Fibroblast of mammary gland (primary cell): Measurements from ENCODE around the gene SH3GL2.

Experiments
- DNase-seq: peaks from one replicate; pipeline ENCODE4 v3.0.0-alpha.2; 2010; ENCODE audit warnings: low read depth
- H3K4me3 ChIP-seq: 2 replicates; pipeline ENCODE4 v1.5.1; 2011; ENCODE audit warnings: low read depth, mild to moderate bottlenecking, low read length, moderate library complexity; ENCODE audit not compliant: control insufficient read depth
- CTCF ChIP-seq: conservative IDR thresholded peaks from 2 replicates; pipeline ENCODE4 v1.5.1; 2011; ENCODE audit warnings: low read depth, low read length, inconsistent platforms; ENCODE audit not compliant: control insufficient read depth, insufficient read depth

Gene SH3GL2

GRCh38 chr9:17587113-17587512 lies 8.2 kb downstream of the SH3GL2 start:
- TF ChIP-seq CTCF: no peak
- no peak for DNase-seq
- no peak overlapping the region for H3K4me3 ChIP-seq

- TF ChIP-seq CTCF: no peak
- no peak overlapping the region for H3K4me3 ChIP-seq
- DNase-seq: no peak
Observed at GRCh38 chr9:17588395-17588794, 9.5 kb downstream of the SH3GL2 start.

- no peak overlapping the region for H3K4me3 ChIP-seq
- no peak for DNase-seq
- TF ChIP-seq CTCF: no peak
Observed at GRCh38 chr9:17588941-17589340, 10.1 kb downstream of the SH3GL2 start.

GRCh38 chr9:17589771-17590170 lies 10.9 kb downstream of the SH3GL2 start:
- DNase-seq: no peak
- TF ChIP-seq CTCF: no peak
- no peak overlapping the region for H3K4me3 ChIP-seq

GRCh38 chr9:17594961-17595360 lies 16.1 kb downstream of the SH3GL2 start:
- H3K4me3 ChIP-seq: no peak overlapping the region
- TF ChIP-seq CTCF: no peak

GRCh38 chr9:17597977-17598376 lies 19.1 kb downstream of the SH3GL2 start:
- no peak for TF ChIP-seq CTCF
- no peak for DNase-seq
- H3K4me3 ChIP-seq: no peak overlapping the region

More at GRCh38 chr9:17594961-17595360, 16.1 kb downstream of the SH3GL2 start:
- no peak for DNase-seq

- peak; percentile 25 for DNase-seq
- H3K4me3 ChIP-seq: no peak overlapping the region
- no peak for TF ChIP-seq CTCF
Observed at GRCh38 chr9:17600962-17601593, 22.2 kb downstream of the SH3GL2 start.
